ENCODE measurements around the gene PDE4B.

DNA sequence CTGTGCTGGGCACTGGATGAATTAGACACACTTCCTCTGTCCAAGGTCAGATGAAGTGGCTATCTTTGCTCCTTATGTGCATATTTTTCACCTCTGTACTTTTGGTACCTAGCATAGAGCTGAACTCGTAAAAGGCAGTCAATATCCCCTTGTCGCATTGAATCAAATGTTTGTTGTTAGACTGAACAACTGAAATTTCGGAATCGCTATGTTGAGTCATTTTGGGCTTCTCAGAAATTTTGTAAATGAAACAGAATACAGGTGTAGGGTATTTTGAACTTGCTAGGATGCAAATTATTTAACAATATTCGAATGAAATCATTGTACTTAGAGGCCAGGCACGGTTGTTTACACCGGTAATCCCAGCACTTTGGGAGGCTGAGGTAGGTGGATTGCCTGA lies 48.0 kb downstream of the PDE4B start:
- TF ChIP-seq CTCF (IDR thresholded peaks at IDR 0.05) (no peak), POLR2A (IDR thresholded peaks at IDR 0.05) (no peak)

All from esophagus squamous epithelium (tissue), 4 donors.